ENCODE data around the gene SLC48A1.

DNA sequence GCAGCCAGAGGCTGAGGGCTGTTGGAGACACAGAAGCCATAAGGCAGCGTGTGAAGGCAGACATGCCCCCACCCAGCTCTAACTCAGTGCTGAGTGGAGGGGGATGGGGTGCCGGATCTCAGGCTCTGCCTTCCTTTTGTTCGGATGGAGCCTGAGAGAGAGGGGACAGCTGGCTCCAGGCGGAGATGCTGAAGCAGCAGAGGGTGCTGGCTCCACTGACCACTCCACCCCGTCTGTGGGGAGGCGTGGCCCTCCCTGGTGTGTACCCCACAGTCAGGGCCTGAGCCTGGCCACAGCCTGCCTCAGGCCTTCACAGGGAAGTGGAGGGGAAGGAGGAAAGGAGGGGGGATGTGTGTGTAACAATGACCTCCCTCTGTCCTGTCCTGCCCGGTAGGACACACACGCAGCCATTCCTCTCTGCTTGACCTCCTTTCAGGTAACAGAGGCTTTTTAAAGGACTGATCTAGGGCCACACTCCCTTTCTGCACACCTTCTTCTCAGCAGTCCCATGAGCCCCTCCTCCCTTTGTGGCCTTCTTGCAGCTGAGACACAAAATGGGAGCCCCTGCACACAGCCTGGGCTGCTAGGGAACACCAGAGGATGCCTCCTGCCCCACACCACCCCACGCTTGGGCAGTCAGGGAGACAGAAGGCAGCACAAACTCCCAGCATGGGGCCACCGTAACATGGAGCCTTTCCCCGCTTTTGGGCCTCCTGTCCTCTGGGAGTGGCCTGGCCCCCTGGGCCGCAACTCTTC lies 38.1 kb upstream of the SLC48A1 start:
- TF ChIP-seq, protein P1, sequence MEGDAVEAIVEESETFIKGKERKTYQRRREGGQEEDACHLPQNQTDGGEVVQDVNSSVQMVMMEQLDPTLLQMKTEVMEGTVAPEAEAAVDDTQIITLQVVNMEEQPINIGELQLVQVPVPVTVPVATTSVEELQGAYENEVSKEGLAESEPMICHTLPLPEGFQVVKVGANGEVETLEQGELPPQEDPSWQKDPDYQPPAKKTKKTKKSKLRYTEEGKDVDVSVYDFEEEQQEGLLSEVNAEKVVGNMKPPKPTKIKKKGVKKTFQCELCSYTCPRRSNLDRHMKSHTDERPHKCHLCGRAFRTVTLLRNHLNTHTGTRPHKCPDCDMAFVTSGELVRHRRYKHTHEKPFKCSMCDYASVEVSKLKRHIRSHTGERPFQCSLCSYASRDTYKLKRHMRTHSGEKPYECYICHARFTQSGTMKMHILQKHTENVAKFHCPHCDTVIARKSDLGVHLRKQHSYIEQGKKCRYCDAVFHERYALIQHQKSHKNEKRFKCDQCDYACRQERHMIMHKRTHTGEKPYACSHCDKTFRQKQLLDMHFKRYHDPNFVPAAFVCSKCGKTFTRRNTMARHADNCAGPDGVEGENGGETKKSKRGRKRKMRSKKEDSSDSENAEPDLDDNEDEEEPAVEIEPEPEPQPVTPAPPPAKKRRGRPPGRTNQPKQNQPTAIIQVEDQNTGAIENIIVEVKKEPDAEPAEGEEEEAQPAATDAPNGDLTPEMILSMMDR (IDR thresholded peaks at IDR 0.05; ENCODE audit: insufficient read depth, low read length): no peak
- TF ChIP-seq, protein P2, sequence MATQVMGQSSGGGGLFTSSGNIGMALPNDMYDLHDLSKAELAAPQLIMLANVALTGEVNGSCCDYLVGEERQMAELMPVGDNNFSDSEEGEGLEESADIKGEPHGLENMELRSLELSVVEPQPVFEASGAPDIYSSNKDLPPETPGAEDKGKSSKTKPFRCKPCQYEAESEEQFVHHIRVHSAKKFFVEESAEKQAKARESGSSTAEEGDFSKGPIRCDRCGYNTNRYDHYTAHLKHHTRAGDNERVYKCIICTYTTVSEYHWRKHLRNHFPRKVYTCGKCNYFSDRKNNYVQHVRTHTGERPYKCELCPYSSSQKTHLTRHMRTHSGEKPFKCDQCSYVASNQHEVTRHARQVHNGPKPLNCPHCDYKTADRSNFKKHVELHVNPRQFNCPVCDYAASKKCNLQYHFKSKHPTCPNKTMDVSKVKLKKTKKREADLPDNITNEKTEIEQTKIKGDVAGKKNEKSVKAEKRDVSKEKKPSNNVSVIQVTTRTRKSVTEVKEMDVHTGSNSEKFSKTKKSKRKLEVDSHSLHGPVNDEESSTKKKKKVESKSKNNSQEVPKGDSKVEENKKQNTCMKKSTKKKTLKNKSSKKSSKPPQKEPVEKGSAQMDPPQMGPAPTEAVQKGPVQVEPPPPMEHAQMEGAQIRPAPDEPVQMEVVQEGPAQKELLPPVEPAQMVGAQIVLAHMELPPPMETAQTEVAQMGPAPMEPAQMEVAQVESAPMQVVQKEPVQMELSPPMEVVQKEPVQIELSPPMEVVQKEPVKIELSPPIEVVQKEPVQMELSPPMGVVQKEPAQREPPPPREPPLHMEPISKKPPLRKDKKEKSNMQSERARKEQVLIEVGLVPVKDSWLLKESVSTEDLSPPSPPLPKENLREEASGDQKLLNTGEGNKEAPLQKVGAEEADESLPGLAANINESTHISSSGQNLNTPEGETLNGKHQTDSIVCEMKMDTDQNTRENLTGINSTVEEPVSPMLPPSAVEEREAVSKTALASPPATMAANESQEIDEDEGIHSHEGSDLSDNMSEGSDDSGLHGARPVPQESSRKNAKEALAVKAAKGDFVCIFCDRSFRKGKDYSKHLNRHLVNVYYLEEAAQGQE (IDR thresholded peaks at IDR 0.05; ENCODE audit: insufficient replicate concordance, low read depth): no peak
- TF ChIP-seq POLR2AphosphoS5 (IDR thresholded peaks at IDR 0.05; ENCODE audit: low read depth): no peak
- TF ChIP-seq GABPA (IDR thresholded peaks at IDR 0.05; ENCODE audit: low read depth): no peak
